IPS-NIHi11 (cell line): Measurements from ENCODE around the gene AASDHPPT.
A peak's percentile ranks its signal among the peaks of the same experiment; 100 is the strongest.
"Not testable (repeated sequence)": the region's sequence is repeated elsewhere in the genome, so short reads cannot be mapped to it uniquely, and the experiment has no call there.

ENCODE experiments used
- DNase-seq: peaks from one replicate; pipeline ENCODE4 v3.0.0; 2012; ENCODE audit warnings: mixed read lengths, low spot score

Gene AASDHPPT, protein sequence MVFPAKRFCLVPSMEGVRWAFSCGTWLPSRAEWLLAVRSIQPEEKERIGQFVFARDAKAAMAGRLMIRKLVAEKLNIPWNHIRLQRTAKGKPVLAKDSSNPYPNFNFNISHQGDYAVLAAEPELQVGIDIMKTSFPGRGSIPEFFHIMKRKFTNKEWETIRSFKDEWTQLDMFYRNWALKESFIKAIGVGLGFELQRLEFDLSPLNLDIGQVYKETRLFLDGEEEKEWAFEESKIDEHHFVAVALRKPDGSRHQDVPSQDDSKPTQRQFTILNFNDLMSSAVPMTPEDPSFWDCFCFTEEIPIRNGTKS

DNA sequence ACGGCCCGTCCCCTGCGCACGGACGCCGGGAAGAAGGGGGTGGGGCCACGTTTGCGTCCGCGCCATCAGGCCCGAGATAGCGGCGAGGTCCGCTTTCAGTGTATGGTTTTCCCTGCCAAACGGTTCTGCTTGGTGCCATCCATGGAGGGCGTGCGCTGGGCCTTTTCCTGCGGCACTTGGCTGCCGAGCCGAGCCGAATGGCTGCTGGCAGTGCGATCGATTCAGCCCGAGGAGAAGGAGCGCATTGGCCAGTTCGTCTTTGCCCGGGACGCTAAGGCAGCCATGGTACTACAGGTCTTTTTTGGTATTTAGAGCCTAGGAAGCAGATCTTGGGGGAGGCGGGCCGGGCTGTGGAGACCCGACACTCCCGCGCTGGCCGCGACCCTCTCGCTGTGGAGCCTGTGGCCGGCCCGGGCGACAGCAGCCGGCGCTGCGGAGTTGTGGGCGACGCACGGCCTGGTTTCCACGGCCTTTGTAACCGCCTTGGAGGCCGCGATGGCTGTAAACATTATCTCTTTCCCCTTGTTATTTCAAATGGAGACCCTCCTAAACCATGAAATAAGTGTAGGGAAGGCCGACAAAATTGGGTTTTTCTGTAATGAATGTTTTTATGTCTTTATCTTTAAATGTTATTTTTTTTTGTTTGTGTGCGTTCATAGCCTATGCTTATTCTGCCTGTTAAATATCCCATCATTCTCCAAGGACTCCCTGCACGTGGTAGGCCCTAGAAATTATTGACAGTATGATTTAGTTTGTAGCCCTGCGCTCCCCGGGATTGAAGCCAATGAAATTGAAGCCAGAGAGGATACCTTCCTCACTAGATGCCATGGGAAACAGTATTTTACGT, at the start of gene AASDHPPT:
TSS of gene AASDHPPT (plus strand) at position 54 of the 847 bp plus-strand sequence. CDS start at position 103, 49 bp downstream.
- DNase-seq = no peak

DNA sequence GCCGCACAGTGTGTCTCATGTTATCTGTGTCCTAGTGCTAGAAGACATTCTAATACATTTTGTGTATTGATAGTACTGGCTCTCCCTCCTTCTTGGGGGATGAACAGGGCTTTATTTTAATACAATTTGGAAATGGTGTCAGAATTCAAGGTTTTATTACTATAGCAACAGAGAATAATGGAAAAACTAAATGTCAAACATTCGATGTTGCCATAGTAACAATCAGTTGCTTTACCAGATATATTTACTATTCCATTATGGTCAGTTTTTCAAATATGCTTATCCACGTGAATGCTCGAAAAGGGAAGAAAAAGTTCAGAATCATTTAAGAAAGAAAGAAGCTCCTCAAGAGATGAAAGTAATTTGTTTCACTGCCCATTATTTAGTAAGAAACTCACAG, 46.9 kb upstream of the AASDHPPT start:
- no peak for DNase-seq

DNA sequence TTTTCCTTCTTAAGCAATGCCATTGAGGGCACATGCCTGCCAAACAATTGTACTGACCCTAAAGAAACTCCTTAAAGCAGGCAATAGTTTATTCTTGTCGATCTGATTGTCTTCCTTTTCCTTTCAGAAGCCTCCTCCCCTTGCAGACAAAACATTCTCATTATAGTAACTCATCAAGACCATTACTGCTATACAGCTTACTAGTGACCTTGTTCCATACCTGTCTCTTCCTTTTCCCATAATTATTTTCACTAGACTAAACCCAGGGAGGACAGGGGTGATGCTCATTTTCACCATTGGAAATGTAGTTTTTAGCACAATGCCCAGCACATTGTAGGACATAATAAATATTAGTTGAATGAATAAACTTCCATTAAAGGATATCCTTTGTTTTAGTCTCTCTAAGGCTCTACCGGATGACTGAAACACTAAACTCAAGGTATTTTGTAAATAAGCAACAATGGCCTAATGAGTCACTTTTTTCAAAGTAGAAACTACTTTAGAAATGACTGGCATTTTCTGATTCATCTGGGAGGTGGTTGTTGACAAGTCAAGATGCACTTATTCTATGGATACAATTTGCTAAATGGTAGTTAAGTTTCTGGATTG, 46.2 kb upstream of the AASDHPPT start:
- no peak for DNase-seq

DNA sequence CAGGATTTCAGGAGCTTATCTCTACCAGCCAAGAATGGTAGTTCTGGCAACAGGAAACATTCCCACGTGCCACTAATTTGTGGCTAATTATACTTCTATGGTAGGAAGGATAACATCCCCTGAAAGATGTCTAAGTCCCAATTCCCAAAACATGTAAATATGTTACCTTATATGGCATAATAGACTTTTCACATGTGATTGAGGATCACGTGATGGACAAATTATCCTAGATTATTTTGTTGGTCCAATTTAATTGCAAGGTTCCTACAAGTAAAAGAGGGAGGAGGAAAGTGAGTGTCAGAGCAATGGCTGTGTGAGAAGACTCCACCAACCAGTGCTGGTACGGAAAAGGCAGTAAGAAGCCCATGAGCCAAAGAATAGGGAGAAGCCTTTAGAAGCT, 45.5 kb upstream of the AASDHPPT start:
- DNase-seq = no peak

DNA sequence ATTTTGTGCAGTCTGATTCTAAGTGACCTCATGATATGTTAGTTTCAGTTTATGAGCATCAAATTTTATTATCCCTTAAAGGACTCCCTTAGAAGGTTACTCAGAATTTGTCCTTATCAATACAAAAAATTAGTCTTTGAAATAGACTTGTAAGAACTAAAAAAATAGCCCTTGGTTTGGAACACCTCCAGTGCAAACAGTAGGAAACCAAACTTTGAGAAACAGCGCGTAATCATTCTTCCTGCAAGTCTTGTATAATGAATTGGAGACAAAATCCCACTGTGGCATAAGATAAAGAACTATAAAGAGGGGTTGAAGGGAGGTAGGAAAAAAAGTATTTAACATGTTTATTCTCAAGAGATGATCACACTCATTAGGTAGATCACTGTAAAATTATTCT, 44.6 kb upstream of the AASDHPPT start:
- DNase-seq = no peak

DNA sequence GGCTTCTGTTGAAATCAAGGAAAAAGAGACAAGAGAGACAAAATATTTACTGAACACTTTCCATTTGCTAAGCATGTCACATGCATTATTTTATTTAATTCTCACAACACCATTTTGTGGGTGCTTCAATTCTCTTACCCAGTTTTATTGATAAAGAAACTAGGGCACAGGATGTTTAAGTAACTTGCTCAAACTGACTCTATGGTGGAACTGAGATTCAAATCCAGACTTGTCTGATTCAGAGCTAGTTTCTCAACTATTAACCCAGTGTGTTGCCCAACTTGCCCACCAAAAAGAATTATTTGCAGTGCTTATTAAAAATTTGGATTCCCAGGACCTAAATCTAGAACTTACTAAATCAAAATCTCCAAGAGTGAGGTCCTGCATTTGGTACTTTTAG, 33.9 kb upstream of the AASDHPPT start:
- no peak for DNase-seq

DNA sequence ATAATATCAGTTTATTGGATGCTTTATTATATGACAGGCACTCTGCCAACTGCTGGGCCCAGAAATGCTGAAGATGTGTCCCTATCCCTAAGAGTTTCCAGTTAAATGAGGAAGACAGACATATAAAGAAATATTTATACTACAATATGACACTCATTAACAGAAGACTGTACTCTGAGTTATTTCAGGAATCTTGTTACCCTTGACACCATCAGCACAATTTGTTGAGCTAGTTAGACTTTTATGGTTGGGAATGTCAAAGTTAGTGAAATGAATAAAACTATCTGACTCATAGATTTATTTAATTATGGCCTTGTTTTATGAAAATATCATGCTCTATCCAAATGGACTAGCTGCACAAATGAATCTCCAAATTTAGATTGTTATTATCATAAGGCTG, 29.8 kb upstream of the AASDHPPT start:
- DNase-seq = no peak

DNA sequence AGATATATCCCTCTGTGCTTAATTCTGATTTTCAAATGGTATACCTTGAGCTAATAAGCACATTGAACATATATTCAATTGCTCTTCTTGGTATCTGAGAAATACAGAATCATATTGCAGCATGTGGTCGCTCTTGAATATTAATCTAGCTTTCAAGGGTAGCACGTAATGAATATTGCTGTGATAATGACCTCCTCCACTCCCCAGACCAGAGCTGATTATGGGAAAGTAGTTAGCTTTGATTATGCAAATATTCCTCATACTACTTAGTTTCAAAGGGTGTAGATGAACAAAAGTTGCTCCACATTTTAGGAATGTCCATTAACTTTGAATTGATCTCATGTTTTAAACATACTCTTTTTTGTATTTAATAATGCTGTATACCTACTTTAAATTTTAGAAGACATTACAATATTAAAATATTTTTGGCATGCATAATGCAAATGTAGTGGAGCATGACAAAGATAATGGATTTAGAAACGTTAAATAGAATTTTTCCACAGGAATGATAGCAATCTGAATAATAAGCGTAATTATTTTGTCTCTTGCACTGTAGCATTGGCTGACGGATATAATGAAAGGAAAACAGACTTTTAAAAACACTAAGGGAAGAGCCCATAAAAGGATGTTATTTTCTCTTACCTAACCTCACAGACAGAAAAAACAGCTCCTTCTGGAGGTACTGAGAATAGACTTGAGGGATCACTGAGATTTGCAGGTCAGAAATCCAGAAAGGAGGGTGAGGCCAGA, 27.6 kb upstream of the AASDHPPT start:
- DNase-seq = no peak

DNA sequence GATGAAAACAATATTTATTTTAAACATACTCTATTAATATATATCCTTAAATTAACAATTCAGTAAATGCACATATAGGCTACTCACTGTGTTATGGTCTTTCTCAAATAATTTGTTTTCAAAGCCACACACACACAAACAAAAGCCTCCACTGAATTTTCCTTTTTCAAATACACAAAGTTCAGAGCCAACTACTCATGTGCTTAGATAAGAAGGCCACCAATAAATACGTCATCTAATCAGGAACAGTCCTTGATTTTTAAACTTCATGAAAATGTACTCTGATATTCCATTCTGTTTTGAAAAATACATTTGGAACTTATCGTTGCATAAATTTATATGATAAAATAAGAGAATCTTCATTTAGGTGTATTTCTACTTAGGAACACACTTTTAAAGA, 26.4 kb upstream of the AASDHPPT start:
- no peak for DNase-seq

DNA sequence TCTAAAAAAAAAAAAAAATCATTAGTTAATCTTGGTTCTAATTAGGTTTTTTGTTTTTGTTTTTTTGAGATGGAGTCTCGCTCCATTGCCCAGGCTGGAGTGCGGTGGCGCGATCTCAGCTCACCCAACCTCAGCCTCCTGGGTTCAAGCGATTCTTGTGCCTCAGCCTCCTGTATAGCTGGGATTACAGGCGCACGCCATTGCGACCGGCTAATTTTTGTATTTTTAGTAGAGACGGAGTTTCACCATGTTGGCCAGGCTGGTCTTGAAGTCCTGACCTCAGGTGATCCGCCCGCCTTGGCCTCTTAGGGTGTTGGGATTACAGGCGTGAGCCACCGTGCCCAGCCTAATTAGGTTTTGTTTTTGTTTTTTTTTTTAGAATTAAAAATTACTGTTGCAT, 19.1 kb upstream of the AASDHPPT start:
- DNase-seq = not testable (repeated sequence)

DNA sequence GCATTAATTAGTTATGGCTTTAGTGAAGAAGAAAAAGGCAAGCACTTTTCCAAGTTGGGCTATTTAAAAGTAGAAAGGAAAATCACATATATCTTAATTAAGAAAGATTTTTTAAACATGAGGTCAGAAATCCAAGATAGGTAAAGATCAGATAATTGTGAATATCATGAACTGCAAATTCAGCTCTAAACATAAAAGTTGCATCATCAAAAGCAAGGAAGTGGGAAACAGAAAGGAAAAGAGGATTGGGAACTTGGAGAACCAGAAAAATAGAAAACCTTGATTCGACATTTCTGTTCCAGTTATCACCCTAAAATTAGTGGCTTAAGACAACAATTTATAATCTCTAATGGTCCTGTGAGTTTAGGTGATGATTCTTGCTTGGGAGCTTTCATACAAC, 17.8 kb upstream of the AASDHPPT start:
- no peak for DNase-seq

DNA sequence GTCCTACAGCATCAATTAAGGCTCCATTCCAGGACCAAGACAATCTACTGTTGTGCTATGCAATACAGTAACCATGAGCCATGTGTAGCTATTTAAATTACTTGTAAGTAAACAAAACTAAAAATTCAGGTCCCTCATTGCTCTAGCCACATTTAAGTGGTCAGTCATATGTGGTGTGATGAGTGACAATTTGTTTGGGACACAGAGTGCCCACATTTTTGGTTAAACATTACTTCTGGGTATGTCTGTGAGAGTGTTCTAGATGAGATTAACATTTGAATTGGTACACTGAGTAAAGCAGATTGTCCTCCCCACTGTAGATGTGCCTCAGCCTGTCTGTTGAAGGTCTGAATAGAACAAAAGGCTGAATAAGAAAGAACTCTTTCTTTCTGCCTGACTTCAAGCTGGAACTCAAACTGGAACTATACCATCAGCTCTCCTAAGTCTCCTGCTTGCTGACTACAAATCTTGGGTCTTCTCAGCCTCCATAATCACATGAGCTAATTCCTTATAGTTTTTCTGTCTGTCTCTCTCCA, 16.1 kb upstream of the AASDHPPT start:
- DNase-seq = no peak

DNA sequence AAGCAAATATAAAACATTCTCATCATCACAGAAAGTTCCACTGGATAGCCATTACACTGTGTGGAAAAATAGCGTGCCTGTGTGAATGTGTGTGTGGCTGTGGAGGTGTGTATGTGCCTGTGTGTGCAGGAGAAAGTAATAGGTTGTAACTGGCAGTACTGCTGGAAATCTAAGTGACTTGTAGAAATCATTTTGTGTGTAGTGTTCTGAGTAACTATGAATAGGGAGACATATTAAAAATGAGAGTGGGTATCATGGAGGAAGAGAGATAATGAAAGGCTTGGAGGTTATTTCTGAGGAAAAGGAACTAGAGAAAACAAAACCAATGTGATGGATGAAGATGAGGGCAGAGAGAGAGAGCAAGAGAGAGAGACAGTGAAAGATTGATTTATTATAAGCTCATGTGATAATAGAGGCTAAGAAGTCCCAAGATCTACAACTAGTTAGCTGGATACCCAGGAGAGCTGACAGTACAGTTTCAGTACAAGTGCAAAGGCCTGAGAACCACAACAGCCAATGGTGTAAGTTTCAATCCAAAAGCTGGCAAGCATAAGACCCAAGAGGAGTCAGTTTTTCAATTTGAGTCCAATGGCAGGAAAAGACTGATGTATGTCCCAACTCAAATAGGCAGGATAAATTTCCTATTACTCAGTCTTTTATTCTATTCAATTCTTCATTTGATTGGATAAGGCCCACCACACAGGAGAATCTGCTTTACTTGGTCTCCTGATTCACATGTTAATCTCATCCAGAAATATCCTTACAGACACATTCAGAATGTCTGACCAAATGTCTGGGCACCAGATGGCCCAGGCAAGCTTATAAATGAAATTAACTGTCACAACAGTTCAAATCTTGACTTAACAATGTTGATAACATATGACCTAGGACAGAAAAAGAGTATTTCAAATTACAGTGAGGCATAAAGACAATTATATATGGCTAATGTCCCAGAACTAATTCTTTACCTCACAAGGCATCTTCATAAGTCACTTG, 15.2 kb upstream of the AASDHPPT start:
- no peak for DNase-seq

DNA sequence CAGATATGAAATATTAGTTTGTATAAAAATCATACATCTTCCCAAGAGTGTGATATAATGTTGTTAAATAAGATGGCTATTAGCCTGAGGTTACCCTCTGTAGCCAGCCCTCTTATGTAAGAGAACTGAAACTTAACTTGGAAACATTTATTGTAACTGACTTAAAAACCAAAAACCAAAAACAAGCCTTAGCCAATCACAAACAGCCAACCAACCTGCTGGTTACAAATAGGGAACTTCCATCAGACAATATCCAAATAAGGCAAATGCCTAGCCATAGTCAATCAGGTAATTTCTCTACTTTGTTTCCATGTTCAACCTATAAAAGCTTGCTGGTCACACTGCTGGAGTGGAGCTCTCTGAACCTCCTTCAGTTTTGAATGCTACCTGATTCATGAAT, 14.5 kb upstream of the AASDHPPT start:
- DNase-seq = no peak

DNA sequence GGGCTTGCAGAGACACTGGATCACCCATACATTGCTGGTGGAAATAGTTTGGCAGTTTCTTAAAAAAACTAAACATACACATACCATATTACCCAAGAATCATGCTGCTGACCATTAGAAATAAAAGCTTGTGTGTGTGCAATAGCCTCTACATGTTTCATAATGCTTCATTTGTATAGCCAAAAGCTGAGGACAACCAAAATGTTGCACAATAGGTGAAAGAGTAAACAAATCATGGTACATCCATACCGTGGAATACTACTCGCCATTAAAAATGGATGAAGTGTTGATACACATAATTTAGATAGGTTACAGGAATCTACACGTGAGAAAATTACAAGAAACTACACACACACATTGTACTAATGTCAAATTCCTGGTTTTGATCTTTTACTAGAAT, 6.9 kb upstream of the AASDHPPT start:
- DNase-seq = no peak

DNA sequence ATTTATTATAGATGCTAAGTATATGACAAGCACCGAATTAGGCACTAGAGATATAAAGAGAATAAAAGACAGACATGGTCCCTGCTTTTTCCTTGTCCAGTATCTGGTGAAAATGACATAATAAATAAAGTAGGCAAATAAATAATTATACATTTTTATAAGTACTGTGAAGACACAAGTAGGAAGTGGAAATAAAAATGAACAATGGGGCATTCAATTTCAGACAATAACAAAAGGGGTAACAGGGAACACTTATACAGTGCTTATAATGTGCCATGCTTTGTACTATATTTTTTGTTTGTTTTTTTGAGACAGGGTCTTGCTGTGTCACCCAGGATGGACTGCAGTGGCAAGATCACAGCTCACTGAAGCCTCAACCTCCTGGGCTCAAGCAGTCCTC, 4.7 kb upstream of the AASDHPPT start:
- DNase-seq = no peak

DNA sequence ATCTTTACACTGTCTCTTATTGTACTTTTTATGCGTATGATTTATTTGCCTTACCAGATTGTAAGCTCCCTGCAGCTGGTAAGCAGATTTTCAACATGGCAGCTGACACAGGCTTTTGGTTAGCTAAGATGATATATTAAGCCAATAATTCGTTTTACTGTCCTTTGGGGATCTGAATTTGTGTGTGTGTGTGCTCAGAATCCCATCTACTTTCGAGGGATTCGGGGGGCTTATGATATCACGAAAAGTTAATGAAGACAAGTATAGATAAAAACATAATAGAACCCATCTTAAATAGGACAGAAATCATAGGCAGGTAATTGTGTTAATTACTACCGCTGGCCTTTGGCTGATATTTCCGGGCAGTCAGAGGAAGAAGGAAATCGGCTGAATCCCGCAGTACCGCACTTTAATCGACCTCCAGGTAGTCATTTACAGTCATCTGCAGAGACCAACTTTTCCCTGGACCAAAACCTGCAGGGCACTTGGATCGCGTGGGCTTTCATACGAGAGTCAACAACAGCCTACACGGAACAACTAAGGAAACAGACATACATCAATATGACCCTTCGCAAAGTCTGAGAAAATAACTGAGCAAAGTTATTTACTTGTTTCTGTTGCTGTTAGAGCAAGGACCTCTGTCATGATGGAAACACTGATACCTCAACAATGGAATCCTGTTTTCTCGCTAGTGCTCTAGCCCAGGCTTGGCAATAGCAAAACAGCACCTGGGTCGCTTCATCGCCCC, 1.1 kb upstream of the AASDHPPT start:
- DNase-seq = peak; percentile 4

DNA sequence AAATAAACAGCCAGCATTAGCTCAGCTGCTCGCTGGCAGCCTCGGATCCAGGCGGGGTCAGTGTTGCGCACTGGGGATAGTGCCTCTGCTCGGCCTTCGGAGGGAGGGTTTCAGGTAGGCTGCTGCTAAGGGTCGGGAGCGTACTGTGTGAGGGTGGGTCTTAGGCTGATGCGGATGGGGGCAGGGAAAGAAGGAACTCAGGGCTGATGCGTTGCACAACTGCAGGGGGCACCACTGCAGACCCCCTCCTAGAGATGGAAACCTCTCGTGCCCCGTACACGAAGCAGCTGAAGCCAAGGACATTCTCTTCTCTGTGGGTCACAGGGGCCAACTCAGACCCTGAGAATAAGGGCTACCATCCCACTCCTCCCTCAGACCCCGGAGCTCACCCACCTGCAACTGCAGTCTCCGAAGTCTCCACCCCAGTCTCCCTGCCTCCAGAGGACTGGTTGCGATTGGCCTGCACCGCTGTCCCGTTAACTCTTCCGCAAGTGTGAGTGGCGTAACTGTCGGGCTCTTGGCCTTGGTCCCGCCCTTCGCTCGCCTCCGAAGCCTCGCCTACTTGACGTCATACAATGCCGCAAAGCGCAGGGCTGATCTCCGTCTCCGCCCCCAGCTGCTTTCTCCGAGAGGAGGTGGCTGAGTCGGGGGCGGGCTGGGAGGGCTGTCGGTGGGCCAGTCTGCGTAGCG, 398 bp upstream of the AASDHPPT start, which contains the start of gene KBTBD3:
TSS of gene KBTBD3 (minus strand) at position 429 of the 690 bp plus-strand sequence. CDS start 18,250 bp downstream, outside the sequence.
- DNase-seq = peak; percentile 91

DNA sequence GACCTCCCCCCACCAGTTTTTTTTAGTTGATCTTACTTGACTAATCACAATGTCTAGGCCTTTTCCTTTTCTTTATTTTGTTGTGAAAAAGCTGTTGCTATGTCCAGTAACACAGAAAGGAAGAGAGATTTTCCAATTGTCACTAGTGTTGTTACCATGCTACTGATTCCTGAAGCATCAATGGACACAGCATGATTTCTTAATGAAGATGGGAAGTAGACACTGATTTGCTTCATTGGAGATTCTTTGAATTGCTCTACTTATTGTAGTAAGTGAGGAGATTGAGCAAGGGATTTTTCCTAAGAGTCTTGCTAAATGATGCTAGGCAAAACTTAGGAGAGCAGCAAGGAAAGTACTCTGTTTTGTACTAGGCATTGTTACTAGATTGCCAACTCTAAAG, 4.6 kb downstream of the AASDHPPT start:
- DNase-seq = no peak
